Fibroblast of the aortic adventitia (primary cell): ENCODE results near the gene NT5C3A. TPM values are rescaled to one million over a fixed set of nuclear protein-coding genes. Genes with fewer than 3 reads are reported as not detected.
"Not testable (repeated sequence)": the region's sequence is repeated elsewhere in the genome, so short reads cannot be mapped to it uniquely, and the experiment has no call there.

Source experiments
- DNase-seq: peaks from one replicate; pipeline ENCODE4 v3.0.0-alpha.2; 2010; ENCODE audit warnings: low read depth
- H3K4me3 ChIP-seq: 2 replicates; pipeline ENCODE4 v1.5.1; 2011; ENCODE audit warnings: low read depth, mild to moderate bottlenecking, control low read depth, low read length, moderate library complexity
- total RNA-seq: library from RNA; depleted of rRNA; stranded (reverse); fragments of >200 nt; gene quantifications from 2 replicates; pipeline ENCODE4 v1.2.3, GENCODE V29; 2012; ENCODE audit warnings: low replicate concordance
- TF ChIP-seq, protein P1 (sequence below): IDR thresholded peaks from 2 replicates; pipeline ENCODE4 v1.5.1; 2011; ENCODE audit warnings: mild to moderate bottlenecking, low read length, control low read depth, inconsistent platforms; ENCODE audit not compliant: insufficient read depth

NT5C3A gene
- total RNA-seq, 1 donor: 26.8 TPM

GRCh38 chr7:33035776-33036175 is 26.8 kb downstream of the NT5C3A start:
- no peak for DNase-seq
- TF ChIP-seq, protein P1, sequence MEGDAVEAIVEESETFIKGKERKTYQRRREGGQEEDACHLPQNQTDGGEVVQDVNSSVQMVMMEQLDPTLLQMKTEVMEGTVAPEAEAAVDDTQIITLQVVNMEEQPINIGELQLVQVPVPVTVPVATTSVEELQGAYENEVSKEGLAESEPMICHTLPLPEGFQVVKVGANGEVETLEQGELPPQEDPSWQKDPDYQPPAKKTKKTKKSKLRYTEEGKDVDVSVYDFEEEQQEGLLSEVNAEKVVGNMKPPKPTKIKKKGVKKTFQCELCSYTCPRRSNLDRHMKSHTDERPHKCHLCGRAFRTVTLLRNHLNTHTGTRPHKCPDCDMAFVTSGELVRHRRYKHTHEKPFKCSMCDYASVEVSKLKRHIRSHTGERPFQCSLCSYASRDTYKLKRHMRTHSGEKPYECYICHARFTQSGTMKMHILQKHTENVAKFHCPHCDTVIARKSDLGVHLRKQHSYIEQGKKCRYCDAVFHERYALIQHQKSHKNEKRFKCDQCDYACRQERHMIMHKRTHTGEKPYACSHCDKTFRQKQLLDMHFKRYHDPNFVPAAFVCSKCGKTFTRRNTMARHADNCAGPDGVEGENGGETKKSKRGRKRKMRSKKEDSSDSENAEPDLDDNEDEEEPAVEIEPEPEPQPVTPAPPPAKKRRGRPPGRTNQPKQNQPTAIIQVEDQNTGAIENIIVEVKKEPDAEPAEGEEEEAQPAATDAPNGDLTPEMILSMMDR: no peak
- no peak overlapping the region for H3K4me3 ChIP-seq

GRCh38 chr7:33024189-33024757 is 38.3 kb downstream of the NT5C3A start:
- TF ChIP-seq, protein P1: no peak
- DNase-seq: no peak
- H3K4me3 ChIP-seq: no peak overlapping the region

DNA sequence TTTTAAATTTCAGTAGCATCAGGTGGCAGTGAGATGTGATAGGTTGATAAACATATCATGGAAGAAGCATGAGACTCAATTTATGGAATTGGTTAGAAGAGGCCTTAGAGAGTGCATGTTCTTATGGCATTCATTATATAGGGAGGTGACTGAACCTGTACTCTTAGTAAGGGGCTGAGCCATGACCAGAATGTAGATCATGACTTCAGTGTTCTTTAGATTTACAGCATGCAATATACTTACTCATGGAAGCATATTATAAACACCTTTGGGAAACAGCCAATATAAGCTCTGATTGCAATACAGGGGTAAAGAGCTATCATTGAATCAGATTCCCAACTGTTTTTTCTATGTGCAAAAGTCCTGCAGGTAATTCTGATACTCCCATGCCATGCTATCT is 50.2 kb downstream of the NT5C3A start:
- TF ChIP-seq, protein P1: no peak
- DNase-seq: no peak
- H3K4me3 ChIP-seq: no peak overlapping the region

- H3K4me3 ChIP-seq: no peak overlapping the region
- DNase-seq: no peak
- TF ChIP-seq, protein P1: no peak
Measured at GRCh38 chr7:33009734-33010133, 52.8 kb downstream of the NT5C3A start.

DNA sequence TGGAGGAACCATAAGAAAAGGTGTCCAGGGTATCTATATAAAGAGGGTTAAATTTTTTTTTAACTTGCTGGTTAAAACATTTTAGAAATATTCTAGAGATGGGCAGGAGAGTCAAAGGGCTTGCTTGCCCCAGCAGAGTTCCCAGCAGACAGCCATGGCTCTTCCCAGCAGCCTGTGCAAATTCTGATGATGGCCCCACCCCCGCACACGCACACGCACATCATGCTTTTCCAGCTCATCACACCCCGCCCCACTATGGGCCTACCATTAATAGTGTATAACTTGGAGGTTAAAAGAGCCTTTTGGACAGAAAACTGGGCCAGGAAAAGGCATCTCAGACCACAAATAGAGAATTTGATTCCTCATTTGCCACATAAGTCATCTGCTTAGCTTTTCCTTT is 56.9 kb downstream of the NT5C3A start:
- H3K4me3 ChIP-seq, DNase-seq: not testable (repeated sequence)

GRCh38 chr7:33005193-33005592 is 57.4 kb downstream of the NT5C3A start:
- DNase-seq, H3K4me3 ChIP-seq: not testable (repeated sequence)

DNA sequence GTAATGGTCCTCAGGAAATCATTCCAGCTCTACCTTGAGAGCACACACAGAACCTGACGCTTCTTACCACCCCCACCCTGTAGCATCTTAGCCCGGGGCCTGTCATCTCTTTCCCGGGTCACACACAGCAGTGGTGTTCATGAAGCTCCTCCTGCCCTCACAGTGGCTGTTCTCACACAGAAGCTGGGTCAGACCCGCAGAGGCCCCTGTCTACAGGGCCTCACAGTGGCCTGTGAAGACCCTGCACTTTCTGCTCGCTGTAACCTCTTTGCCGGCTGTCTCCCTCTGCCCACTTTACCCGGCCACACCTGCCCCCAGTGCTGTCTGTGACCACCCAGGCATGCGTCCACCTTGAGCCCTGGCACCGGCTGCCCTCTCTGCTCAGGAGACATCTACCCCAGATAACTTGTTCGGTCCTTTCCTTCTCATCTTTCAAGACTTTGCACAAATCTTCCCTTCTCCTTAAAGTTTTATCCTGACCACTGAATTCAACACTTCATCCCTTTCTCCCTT is 58.4 kb downstream of the NT5C3A start:
- DNase-seq, H3K4me3 ChIP-seq: not testable (repeated sequence)

DNA sequence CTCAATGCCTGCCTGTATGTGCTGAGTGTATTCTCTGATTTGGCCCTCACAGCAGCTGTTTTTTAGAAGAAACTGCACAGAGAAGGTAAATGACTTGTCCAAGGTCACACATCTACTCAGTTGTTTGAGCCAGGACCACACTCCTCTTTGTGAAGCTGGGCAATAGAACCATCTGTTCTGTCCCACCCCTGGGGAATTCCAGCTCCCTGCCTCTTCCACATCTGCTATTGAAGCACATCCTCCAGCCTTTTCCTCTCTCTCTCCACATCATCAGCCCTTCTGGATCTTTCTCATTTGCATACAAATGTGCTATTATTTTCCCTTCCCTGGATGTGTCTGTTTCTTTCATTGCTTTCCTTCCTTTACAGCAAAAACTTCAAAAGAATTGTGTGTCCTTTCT is 59.5 kb downstream of the NT5C3A start:
- H3K4me3 ChIP-seq, DNase-seq: not testable (repeated sequence)

DNA sequence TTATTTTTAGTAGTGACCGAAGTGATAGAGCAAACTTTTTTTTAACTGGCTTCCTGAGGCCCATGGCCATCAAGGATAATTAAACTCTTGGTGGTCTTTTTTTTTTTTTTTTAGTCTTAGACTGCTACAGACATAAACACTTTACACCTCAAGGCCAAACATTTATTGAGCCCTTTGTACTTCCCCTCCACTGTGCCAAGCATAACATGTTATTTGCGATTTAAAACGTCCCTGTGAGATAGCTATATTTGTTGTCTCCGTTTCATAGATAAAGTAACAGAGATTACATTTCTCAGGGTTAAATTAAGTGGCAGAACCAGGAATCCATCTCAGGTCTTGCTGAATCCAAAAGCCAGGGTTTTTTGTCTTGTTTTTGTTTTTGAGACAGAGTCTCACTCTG is 63.2 kb downstream of the NT5C3A start:
- not testable (repeated sequence) for H3K4me3 ChIP-seq

More for the DNA sequence above, 63.2 kb downstream of the NT5C3A start:
- DNase-seq: not testable (repeated sequence)
